K562 (cell line): ENCODE results near the gene RGMB. TPM values are rescaled to one million over a fixed set of nuclear protein-coding genes. Genes with fewer than 3 reads are reported as not detected.

Experiments
- ATAC-seq: fragments of 200-7000 bp; cut with Tn5 transposase; 3 replicates; pipeline ENCODE4 v1.9.1; 2020; ENCODE audit warnings: moderate library complexity
- BruUV-seq: library from RNA; stranded (reverse); fragments of 400-500 nt; replicated peaks from 2 replicates; lab custom pipeline; 2021; lab: Mats Ljungman, UMichigan
- CTCF ChIA-PET: fragments of 300-600 bp; formaldehyde crosslinking; extraction: SDS; loops from one replicate; lab custom pipeline; 2021; ENCODE audit warnings: low intra/inter-chr PET ratio; lab: Yijun Ruan, JAX
- POLR2A ChIA-PET: fragments of 300-600, 350-650 bp; sonication (Branson Sonifier 250); formaldehyde crosslinking; extraction: SDS; loops from one replicate; lab custom pipeline; 2021; ENCODE audit warnings: antibody characterized with exemption, inconsistent platforms; lab: Yijun Ruan, JAX
- DNase-seq, 4 experiments: peaks; one replicate each; pipeline versions ENCODE4 v3.0.0 to v3.0.0-alpha.2; 2011 to 2018; ENCODE audit warnings: low spot score in 3 of 4, mixed read lengths in 3 of 4; ENCODE audit errors: extremely low read depth in 1 of 4
- FAIRE-seq: peaks from 2 replicates; lab custom pipeline; 2011; peaks lifted over from hg19 to GRCh38; lab: Jason Lieb, UNC
- H2AFZ ChIP-seq: 2 replicates; pipeline ENCODE4 v1.6.0; 2011; ENCODE audit warnings: low read depth, low read length, control low read depth, inconsistent platforms
- H3K27ac ChIP-seq: fragments of 200-600 bp; 3 replicates; pipeline ENCODE4 v1.8.0; 2011; ENCODE audit warnings: low read depth, mild to moderate bottlenecking, control low read depth, inconsistent platforms, low read length, moderate library complexity, mixed read lengths; ENCODE audit errors: extremely low read depth
- H3K27me3 ChIP-seq, 2 experiments: fragments of 300-600 bp in 1 of 2; 2 replicates in 1 of 2; 3 replicates in 1 of 2; pipeline versions ENCODE4 v1.6.0 to v1.8.0; 2011; ENCODE audit warnings: inconsistent platforms in 2 of 2, low read length in 2 of 2, mild to moderate bottlenecking in 1 of 2, mixed read lengths in 1 of 2, moderate library complexity in 1 of 2; ENCODE audit not compliant: control insufficient read depth in 2 of 2, insufficient read depth in 2 of 2
- H3K36me3 ChIP-seq: fragments of 300-600 bp; 3 replicates; pipeline ENCODE4 v1.8.0; 2011; ENCODE audit warnings: mild to moderate bottlenecking, low read length, inconsistent platforms; ENCODE audit not compliant: control insufficient read depth, insufficient read depth
- H3K4me1 ChIP-seq, 2 experiments: fragments of 200-600 bp in 1 of 2; replicated peaks in 1 of 2; 2 replicates in 1 of 2; 3 replicates in 1 of 2; pipeline versions ENCODE4 v1.5.1 to v1.8.0; 2011; ENCODE audit warnings: inconsistent platforms in 2 of 2, low read length in 2 of 2, mild to moderate bottlenecking in 1 of 2, mixed read lengths in 1 of 2, moderate library complexity in 1 of 2; ENCODE audit not compliant: control insufficient read depth in 2 of 2, insufficient read depth in 2 of 2
- H3K4me2 ChIP-seq: 2 replicates; pipeline ENCODE4 v1.6.1; 2011; ENCODE audit warnings: low read length, control low read depth, inconsistent platforms, mixed read lengths; ENCODE audit not compliant: insufficient read depth
- H3K4me3 ChIP-seq: fragments of 200-600 bp; sonication (generic), shearing (Covaris generic); 2 replicates; pipeline ENCODE4 v1.5.1; 2016; ENCODE audit warnings: control low read depth, inconsistent platforms
- H3K79me2 ChIP-seq: fragments of 200-600 bp; 3 replicates; pipeline ENCODE4 v1.8.0; 2011; ENCODE audit warnings: low read length, inconsistent platforms; ENCODE audit not compliant: control insufficient read depth, insufficient read depth
- H3K9ac ChIP-seq, 2 experiments: 2 replicates each; pipeline versions ENCODE4 v1.6.0 to v1.6.1; 2011; ENCODE audit warnings: low read depth in 2 of 2, low read length in 2 of 2, control low read depth in 1 of 2, inconsistent platforms in 1 of 2, mild to moderate bottlenecking in 1 of 2, mixed read lengths in 1 of 2; ENCODE audit not compliant: insufficient read depth in 1 of 2
- H3K9me1 ChIP-seq: one replicate; pipeline ENCODE4 v1.6.0; 2011; ENCODE audit warnings: inconsistent platforms, mild to moderate bottlenecking, low read length, moderate library complexity; ENCODE audit not compliant: control insufficient read depth, insufficient read depth
- H3K9me3 ChIP-seq: replicated peaks from 2 replicates; pipeline ENCODE4 v1.5.1; 2011; ENCODE audit warnings: low read depth, low read length, inconsistent platforms; ENCODE audit not compliant: control insufficient read depth, insufficient read depth
- H4K20me1 ChIP-seq: replicated peaks from 2 replicates; pipeline ENCODE4 v1.6.1; 2011; ENCODE audit warnings: low read length, inconsistent platforms, mixed read lengths; ENCODE audit not compliant: control insufficient read depth, insufficient read depth
- BRD9 ChIP-seq: fragments of 450-650 bp; IDR thresholded peaks from 2 replicates; pipeline ENCODE4 v1.6.1; 2018; ENCODE audit warnings: low read depth; ENCODE audit not compliant: partially characterized antibody
- FOXJ3 ChIP-seq: sonication (generic); formaldehyde crosslinking; IDR thresholded peaks from 2 replicates; pipeline ENCODE4 v1.4.0; 2020; ENCODE audit warnings: mild to moderate bottlenecking, missing genetic modification reagents
- ZNF121 ChIP-seq: sonication (generic); formaldehyde crosslinking; conservative IDR thresholded peaks from 2 replicates; pipeline ENCODE4 v1.8.0; 2022; ENCODE audit warnings: missing genetic modification reagents
- WGBS: fragments of 100-300 bp; shearing (Covaris generic); methylation state at CpG from one replicate; pipeline ENCODE4 v1.1.6; 2016; ENCODE audit warnings: low coverage, mixed read lengths; ENCODE audit not compliant: insufficient coverage; ENCODE audit errors: missing lambda C conversion rate; 5-methylcytosine and 5-hydroxymethylcytosine counted together
- in situ Hi-C: fragments of 300-500 bp; cut with MboI; formaldehyde crosslinking; loops from 4 replicates; pipeline ENCODE4 v1.15.0; 2018; ENCODE audit warnings: inconsistent platforms, mixed read lengths
- intact Hi-C: fragments of 100-400 bp; cut with micrococcal nuclease; formaldehyde crosslinking; loops from 2 replicates; pipeline ENCODE4 v1.14.2; 2022
- polyA plus RNA-seq, 8 experiments: library from polyadenylated mRNA; depleted of rRNA in 4 of 8; stranded (reverse) in 5 of 8; unstranded in 3 of 8; fragments of >200 nt; fragmentation: Nextera tagmentation in 2 of 8; fragmentation: Illumina TruSeq in 1 of 8; extraction: Ambion mirVana in 2 of 8; extraction: Trizol in 1 of 8; gene quantifications; 2 replicates each; pipeline versions ENCODE4 v1.2.1 to v1.2.3, GENCODE V29; 2011 to 2014; ENCODE audit warnings: inconsistent platforms in 1 of 8, missing spikeins in 1 of 8
- total RNA-seq, 7 experiments: library from RNA; depleted of rRNA in 6 of 7; stranded (reverse); fragments of >200 nt in 6 of 7; fragmentation: Illumina TruSeq in 2 of 7; extraction: Trizol in 2 of 7; gene quantifications; 2 replicates each; pipeline versions ENCODE4 v1.2.1 to v1.2.3, GENCODE V29; 2011 to 2021; ENCODE audit warnings: low replicate concordance in 1 of 7
- TF ChIP-seq, protein P1 (sequence below): sonication (generic); formaldehyde crosslinking; IDR thresholded peaks from 2 replicates; pipeline ENCODE4 v1.8.1; 2023; ENCODE audit warnings: missing genetic modification reagents, mild to moderate bottlenecking, borderline replicate concordance
- TF ChIP-seq, protein P2 (sequence below): fragments of 250-450 bp; sonication (Bioruptor Pico); IDR thresholded peaks from 2 replicates; pipeline ENCODE4 v1.4.0; 2020
- TF ChIP-seq, protein P3 (sequence below): sonication (generic); formaldehyde crosslinking; IDR thresholded peaks from 2 replicates; pipeline ENCODE4 v1.8.0; 2023; ENCODE audit warnings: mild to moderate bottlenecking, missing genetic modification reagents
- TF ChIP-seq, protein P4 (sequence below): fragments of 250-450 bp; sonication (Bioruptor Pico); IDR thresholded peaks from 2 replicates; pipeline ENCODE4 v1.8.0; 2021; ENCODE audit warnings: moderate library complexity, mild to moderate bottlenecking, inconsistent platforms
- TF ChIP-seq, protein P5 (sequence below): fragments of 450-650 bp; formaldehyde crosslinking; IDR thresholded peaks from 2 replicates; pipeline ENCODE4 v1.4.0; 2020; ENCODE audit warnings: mild to moderate bottlenecking, moderate library complexity

The RGMB gene
- total and polyA plus RNA-seq, 9 of the 15 experiments (the other 6 are each of a cell fraction or from before 2014, with no cell fraction given): 0.03 to 0.38 TPM; not detected in 7

DNA sequence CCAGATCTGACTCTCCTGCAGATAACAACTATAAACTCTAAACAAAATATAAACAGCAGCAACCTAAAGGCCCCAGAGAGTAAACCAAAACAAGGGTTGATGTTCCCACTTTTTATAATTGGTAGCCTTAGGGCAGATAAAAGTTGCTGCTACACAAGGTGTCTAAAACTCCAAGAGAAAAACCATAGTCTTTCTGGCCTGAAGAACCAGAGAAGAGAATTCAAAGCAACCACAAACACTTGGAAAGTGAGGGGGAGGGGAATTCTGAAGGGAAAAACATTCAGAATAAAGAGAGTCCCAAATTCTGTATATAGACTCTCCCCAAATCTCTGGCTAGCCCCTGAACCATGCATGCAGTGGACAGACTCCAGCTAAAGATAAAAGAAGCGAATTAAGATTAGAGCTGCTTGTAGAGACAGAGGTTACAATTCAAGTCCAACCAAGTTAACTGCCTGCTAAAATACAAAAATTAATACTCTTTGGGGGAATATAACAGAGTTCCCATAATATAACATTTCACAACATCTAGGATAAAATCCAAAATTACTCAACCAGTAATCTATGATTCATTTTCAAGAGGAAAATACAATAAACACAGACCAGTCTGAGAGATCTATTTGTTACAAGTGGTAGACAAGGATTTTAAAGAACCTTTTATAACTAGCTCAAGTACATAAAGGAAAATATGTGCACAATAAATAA, 37.5 kb upstream of the RGMB start:
- intact Hi-C loops: no loop called here
- 0% methylated on average over 1 of the region's 1 CpG for WGBS

More for the DNA sequence above, 37.5 kb upstream of the RGMB start:
- no peaks in the 10 kb centered on the region for H4K20me1 ChIP-seq
- H2AFZ ChIP-seq: no peak overlapping the region
- H3K4me1 ChIP-seq: no peaks in the 10 kb centered on the region
- ChIA-PET POLR2A (no interaction called here), CTCF (no interaction called here)
- no peak for ATAC-seq
- in situ Hi-C loops: no loop called here
- H3K9me1 ChIP-seq: no peaks in the 10 kb centered on the region
- H3K36me3 ChIP-seq: no peaks in the 10 kb centered on the region
- no TSS peak for BruUV-seq
- no peaks in the 10 kb centered on the region for H3K79me2 ChIP-seq
- TF ChIP-seq, protein P1, sequence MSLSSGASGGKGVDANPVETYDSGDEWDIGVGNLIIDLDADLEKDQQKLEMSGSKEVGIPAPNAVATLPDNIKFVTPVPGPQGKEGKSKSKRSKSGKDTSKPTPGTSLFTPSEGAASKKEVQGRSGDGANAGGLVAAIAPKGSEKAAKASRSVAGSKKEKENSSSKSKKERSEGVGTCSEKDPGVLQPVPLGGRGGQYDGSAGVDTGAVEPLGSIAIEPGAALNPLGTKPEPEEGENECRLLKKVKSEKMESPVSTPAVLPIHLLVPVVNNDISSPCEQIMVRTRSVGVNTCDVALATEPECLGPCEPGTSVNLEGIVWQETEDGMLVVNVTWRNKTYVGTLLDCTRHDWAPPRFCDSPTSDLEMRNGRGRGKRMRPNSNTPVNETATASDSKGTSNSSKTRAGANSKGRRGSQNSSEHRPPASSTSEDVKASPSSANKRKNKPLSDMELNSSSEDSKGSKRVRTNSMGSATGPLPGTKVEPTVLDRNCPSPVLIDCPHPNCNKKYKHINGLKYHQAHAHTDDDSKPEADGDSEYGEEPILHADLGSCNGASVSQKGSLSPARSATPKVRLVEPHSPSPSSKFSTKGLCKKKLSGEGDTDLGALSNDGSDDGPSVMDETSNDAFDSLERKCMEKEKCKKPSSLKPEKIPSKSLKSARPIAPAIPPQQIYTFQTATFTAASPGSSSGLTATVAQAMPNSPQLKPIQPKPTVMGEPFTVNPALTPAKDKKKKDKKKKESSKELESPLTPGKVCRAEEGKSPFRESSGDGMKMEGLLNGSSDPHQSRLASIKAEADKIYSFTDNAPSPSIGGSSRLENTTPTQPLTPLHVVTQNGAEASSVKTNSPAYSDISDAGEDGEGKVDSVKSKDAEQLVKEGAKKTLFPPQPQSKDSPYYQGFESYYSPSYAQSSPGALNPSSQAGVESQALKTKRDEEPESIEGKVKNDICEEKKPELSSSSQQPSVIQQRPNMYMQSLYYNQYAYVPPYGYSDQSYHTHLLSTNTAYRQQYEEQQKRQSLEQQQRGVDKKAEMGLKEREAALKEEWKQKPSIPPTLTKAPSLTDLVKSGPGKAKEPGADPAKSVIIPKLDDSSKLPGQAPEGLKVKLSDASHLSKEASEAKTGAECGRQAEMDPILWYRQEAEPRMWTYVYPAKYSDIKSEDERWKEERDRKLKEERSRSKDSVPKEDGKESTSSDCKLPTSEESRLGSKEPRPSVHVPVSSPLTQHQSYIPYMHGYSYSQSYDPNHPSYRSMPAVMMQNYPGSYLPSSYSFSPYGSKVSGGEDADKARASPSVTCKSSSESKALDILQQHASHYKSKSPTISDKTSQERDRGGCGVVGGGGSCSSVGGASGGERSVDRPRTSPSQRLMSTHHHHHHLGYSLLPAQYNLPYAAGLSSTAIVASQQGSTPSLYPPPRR: no peak
- TF ChIP-seq, protein P2, sequence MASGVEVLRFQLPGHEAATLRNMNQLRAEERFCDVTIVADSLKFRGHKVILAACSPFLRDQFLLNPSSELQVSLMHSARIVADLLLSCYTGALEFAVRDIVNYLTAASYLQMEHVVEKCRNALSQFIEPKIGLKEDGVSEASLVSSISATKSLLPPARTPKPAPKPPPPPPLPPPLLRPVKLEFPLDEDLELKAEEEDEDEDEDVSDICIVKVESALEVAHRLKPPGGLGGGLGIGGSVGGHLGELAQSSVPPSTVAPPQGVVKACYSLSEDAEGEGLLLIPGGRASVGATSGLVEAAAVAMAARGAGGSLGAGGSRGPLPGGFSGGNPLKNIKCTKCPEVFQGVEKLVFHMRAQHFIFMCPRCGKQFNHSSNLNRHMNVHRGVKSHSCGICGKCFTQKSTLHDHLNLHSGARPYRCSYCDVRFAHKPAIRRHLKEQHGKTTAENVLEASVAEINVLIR (CRISPR knock-in tag): no peak
- TF ChIP-seq, protein P3, sequence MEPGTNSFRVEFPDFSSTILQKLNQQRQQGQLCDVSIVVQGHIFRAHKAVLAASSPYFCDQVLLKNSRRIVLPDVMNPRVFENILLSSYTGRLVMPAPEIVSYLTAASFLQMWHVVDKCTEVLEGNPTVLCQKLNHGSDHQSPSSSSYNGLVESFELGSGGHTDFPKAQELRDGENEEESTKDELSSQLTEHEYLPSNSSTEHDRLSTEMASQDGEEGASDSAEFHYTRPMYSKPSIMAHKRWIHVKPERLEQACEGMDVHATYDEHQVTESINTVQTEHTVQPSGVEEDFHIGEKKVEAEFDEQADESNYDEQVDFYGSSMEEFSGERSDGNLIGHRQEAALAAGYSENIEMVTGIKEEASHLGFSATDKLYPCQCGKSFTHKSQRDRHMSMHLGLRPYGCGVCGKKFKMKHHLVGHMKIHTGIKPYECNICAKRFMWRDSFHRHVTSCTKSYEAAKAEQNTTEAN: no peak
- TF ChIP-seq FOXJ3 (CRISPR knock-in tag) (no peak), BRD9 (no peak), ZNF121 (CRISPR knock-in tag) (no peak)
- TF ChIP-seq, protein P4, sequence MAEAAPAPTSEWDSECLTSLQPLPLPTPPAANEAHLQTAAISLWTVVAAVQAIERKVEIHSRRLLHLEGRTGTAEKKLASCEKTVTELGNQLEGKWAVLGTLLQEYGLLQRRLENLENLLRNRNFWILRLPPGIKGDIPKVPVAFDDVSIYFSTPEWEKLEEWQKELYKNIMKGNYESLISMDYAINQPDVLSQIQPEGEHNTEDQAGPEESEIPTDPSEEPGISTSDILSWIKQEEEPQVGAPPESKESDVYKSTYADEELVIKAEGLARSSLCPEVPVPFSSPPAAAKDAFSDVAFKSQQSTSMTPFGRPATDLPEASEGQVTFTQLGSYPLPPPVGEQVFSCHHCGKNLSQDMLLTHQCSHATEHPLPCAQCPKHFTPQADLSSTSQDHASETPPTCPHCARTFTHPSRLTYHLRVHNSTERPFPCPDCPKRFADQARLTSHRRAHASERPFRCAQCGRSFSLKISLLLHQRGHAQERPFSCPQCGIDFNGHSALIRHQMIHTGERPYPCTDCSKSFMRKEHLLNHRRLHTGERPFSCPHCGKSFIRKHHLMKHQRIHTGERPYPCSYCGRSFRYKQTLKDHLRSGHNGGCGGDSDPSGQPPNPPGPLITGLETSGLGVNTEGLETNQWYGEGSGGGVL (CRISPR knock-in tag): no peak
- TF ChIP-seq, protein P5, sequence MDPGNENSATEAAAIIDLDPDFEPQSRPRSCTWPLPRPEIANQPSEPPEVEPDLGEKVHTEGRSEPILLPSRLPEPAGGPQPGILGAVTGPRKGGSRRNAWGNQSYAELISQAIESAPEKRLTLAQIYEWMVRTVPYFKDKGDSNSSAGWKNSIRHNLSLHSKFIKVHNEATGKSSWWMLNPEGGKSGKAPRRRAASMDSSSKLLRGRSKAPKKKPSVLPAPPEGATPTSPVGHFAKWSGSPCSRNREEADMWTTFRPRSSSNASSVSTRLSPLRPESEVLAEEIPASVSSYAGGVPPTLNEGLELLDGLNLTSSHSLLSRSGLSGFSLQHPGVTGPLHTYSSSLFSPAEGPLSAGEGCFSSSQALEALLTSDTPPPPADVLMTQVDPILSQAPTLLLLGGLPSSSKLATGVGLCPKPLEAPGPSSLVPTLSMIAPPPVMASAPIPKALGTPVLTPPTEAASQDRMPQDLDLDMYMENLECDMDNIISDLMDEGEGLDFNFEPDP: no peak
- no peak overlapping the region for H3K4me3 ChIP-seq
- no peak overlapping the region for H3K9ac ChIP-seq
- H3K27ac ChIP-seq: no peak overlapping the region
- H3K4me2 ChIP-seq: no peak overlapping the region
- H3K27me3 ChIP-seq: no peaks in the 10 kb centered on the region
- DNase-seq: no peak
- H3K9me3 ChIP-seq: no peaks in the 10 kb centered on the region
- FAIRE-seq: no peak
